ENCODE data around the gene TMPO. TPM values are rescaled to one million over a fixed set of nuclear protein-coding genes. Genes with fewer than 3 reads are reported as not detected.

The TMPO gene
- total and polyA plus RNA-seq, 2 experiments from 2014 or later: 75.5 to 256 TPM

- TF ChIP-seq ZNF114 (CRISPR knock-in tag; IDR thresholded peaks at IDR 0.05) (no peak), EZH2phosphoT487 (IDR thresholded peaks at IDR 0.05; ENCODE audit: unreplicated experiment) (no peak), EZH2 (IDR thresholded peaks at IDR 0.05; ENCODE audit: low read depth, unreplicated experiment) (no peak), NANOG (IDR thresholded peaks at IDR 0.05; ENCODE audit: borderline replicate concordance) (no peak), CREB1 (CRISPR knock-in tag; IDR thresholded peaks at IDR 0.05; ENCODE audit: low read depth) (no peak)
Measured at GRCh38 chr12:98559666-98560065, 44.3 kb downstream of the TMPO start (continued).

GRCh38 chr12:98561846-98562245 is 46.5 kb downstream of the TMPO start:
- no peaks in the 10 kb centered on the region; the same call in 1 of the 2 replicates for H4K20me1 ChIP-seq (replicated peaks; ENCODE audit: insufficient read depth)
- H3K27me3 ChIP-seq (ENCODE audit: insufficient read depth): no peaks in the 10 kb centered on the region
- no peak for TF ChIP-seq ZNF331 (CRISPR knock-in tag; IDR thresholded peaks at IDR 0.05; ENCODE audit: low read depth)
- TF ChIP-seq ZNF114 (CRISPR knock-in tag; IDR thresholded peaks at IDR 0.05): no peak
- no peak for TF ChIP-seq NANOG (IDR thresholded peaks at IDR 0.05; ENCODE audit: borderline replicate concordance)
- TF ChIP-seq ZNF462 (CRISPR knock-in tag; IDR thresholded peaks at IDR 0.05): no peak
- TF ChIP-seq CTCF (conservative IDR thresholded peaks at IDR 0.05; ENCODE audit: low read depth in 2 of 2): no peak
- no peak for TF ChIP-seq JUNB (IDR thresholded peaks at IDR 0.05; ENCODE audit: unreplicated experiment)
- no peak for TF ChIP-seq REST (IDR thresholded peaks at IDR 0.05; ENCODE audit: unreplicated experiment)
- TF ChIP-seq STAT1 (IDR thresholded peaks at IDR 0.05; ENCODE audit: unreplicated experiment): no peak
- no peak for TF ChIP-seq CREB1 (CRISPR knock-in tag; IDR thresholded peaks at IDR 0.05; ENCODE audit: low read depth)
- no peak for TF ChIP-seq POLR2AphosphoS5 (IDR thresholded peaks at IDR 0.05; ENCODE audit: low read depth)
- no peak for TF ChIP-seq EZH2 (IDR thresholded peaks at IDR 0.05; ENCODE audit: low read depth, unreplicated experiment)
- no peak for TF ChIP-seq ETS1 (IDR thresholded peaks at IDR 0.05)
- TF ChIP-seq EZH2phosphoT487 (IDR thresholded peaks at IDR 0.05; ENCODE audit: unreplicated experiment): no peak
- H3K79me2 ChIP-seq (replicated peaks; ENCODE audit: insufficient read depth): no peaks in the 10 kb centered on the region
- H2AFZ ChIP-seq: no peak overlapping the region
- Mint-ChIP-seq H3K36me3 (ENCODE audit: low read depth) (peaks cover 3% of the 10 kb centered on the region; the same call in 1 of the 3 replicates), H3K4me1 (peaks cover 3% of the 10 kb centered on the region; the same call in 1 of the 3 replicates), H3K27ac (no peak overlapping the region), H3K27me3 (ENCODE audit: insufficient read depth, low read depth, poor library complexity) (peaks cover 2% of the 10 kb centered on the region), H3K9me3 (peaks cover 3% of the 10 kb centered on the region; the same call in 2 of the 3 replicates), H3K4me3 (no peak overlapping the region)
- H3K9me2 ChIP-seq (ENCODE audit: insufficient read depth): no peaks in the 10 kb centered on the region
- H3K4me2 ChIP-seq: no peak overlapping the region
- no peak for ATAC-seq
- no peak overlapping the region for H3K27ac ChIP-seq (ENCODE audit: low read depth)
- no peak overlapping the region for H3K4me3 ChIP-seq
- no peaks in the 10 kb centered on the region for H3K4me1 ChIP-seq (ENCODE audit: insufficient read depth)
- H3K36me3 ChIP-seq (ENCODE audit: insufficient read depth): no peaks in the 10 kb centered on the region
- no peak for DNase-seq (ENCODE audit: low spot score)
- H3F3A ChIP-seq (replicated peaks; ENCODE audit: low read depth): no peaks in the 10 kb centered on the region

Data from GM23338 (cell line).